Femur (tissue), 1 donor: Measurements from ENCODE around the gene OR52M1.
"Not testable (repeated sequence)": the region's sequence is repeated elsewhere in the genome, so short reads cannot be mapped to it uniquely, and the experiment has no call there.

Source experiments
- DNase-seq: peaks from one replicate; pipeline ENCODE4 v3.0.0-alpha.2; 2017

The OR52M1 gene, protein sequence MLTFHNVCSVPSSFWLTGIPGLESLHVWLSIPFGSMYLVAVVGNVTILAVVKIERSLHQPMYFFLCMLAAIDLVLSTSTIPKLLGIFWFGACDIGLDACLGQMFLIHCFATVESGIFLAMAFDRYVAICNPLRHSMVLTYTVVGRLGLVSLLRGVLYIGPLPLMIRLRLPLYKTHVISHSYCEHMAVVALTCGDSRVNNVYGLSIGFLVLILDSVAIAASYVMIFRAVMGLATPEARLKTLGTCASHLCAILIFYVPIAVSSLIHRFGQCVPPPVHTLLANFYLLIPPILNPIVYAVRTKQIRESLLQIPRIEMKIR

DNA sequence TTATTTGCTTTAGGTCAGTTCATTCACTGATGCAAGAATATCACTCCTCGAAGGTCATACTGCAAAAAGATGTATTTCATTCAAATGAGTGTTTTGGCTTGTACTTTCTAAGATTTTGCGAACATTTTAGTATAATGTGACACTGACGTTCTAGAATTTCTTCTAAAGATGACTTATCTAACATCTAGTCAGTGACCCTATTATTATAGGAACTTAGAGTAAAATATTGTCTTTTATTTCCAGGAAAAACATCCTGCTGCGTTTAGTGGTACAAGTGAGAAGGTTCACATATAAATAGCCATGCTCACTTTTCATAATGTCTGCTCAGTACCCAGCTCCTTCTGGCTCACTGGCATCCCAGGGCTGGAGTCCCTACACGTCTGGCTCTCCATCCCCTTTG, at the start of gene OR52M1:
TSS of gene OR52M1 (plus strand) at position 301 of the 400 bp plus-strand sequence. CDS start at position 301, 0 bp downstream.
- no peak for DNase-seq

DNA sequence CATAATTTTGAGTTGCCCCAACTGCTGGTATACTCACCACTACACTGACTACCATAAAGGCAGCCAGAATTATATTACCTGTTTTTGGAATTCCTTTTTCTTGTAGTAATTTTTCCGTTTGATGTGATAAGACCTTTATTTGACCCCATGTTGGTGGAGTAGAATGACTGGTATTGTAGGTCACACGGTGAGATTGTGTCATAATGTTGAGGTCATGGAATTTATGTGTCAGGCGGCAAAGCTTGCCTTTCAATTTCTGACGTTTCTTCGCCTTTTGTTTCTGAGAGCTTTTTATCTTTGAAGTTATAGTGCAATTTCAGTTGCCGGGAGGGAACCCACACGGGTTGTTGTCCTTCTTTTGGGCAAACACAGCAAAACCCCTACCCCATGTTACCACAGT, 49.5 kb upstream of the OR52M1 start:
- no peak for DNase-seq

DNA sequence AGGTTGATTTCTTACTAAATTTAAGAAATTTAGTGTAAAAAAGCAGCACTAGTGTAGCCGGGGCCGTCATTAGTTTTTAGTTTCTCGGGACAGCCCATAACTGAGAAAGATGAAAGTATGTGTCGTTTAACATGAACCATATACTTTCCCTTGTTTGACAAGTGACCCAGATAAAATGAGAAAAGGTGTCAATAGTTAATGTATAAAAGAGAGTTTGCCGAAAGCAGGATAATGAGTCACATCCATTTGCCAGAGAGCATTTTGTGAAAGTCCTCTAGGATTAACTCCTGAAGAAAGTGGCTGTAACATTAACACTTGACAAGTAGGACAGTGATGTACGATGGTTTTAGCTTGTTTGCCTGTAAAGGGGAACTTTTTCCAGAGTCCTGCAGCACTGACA, 49.0 kb upstream of the OR52M1 start:
- no peak for DNase-seq

DNA sequence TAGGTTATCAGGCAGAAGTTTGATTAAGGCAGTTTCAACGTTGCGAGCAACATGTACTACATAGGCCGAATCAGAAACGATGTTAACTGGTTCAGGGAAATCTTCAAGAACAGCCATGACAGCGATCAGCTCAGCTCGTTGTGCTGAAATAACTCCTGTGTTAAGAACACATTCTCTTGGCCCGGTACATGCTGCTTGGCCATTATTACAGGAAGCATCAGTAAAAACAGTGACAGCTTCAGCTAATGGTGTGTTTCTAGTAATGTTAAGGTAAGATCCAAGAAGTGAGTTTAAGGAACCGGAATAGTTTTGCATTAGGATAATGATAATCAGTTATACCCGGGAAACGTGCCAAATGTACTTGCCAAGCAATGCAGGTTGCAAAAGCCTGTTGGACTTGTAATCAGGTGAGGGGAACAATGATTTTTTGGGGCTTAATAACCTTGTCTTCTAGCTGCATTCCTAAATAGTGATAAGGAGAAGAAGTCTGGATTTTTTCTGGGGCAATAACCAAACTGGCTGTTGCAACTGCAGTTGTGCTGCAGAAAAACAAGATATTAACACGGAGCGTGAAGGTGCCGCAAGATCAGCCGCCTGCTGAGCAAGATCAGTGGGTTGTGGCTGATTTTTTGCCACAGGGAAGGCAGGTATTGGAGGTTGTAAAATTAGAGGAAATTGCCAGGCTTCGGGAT, 48.3 kb upstream of the OR52M1 start:
- DNase-seq, result no peak

DNA sequence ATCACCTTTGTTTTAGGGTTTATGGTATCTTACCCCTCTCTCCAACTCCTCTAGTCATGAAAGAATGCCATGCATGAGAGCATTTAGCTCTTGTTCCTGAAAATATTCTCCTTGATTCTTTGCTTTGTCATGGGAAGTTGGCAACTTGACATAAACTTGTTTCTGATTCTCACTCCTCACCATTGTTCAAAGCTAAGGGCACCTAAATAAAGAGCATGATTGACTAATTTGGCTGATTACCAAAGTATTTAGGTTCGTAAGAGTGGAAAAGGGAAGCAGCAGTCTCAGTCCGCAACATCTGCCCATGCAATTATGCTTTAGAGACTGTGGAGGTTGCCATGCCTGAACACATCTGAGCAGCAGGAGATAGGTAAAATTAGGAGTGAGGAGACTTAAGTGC, 36.1 kb upstream of the OR52M1 start:
- no peak for DNase-seq

DNA sequence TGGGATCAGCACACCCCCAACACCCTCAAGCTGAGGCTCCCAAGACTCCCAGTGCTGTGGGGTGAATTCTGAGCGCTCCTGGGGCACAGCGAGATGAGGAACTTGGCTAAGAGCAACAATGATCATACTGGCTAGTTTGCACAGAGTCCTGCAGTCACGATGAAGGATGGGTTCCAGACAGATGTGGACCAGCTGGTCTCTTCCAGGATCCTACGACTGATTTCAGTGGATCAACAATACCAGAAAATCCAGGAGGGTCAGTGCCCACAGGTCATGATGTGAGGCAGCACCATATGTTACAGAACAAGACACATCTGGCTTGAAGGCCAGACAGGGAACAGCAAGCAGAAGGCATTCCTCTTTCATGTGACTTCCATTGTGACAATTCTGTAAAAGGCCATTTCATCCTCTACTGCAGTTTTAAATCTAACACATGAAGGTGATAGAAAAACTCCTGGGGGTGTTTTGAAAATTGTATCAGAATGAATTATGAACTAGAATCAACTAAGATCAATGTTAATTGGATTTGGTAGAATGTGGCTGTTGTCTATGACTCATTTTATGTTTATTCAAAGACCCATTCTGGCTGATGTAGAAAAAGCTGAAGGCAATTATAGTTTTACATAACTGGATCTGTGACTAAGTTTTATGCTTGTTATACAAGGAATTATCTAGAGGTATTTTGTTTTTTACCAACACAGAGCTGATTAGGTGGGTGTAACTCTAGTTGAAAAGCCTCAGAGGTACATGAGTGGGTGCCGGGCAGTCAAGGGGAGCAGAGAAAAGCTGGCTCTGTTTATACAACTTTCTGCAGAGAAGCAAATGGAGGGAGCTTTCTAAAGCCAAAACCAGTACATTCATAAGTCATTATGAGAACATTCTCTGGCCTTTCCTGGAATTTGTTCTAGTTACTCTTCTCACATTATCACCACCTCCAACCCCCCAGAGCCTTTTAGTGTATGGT, 33.4 kb upstream of the OR52M1 start:
- no peak for DNase-seq

DNA sequence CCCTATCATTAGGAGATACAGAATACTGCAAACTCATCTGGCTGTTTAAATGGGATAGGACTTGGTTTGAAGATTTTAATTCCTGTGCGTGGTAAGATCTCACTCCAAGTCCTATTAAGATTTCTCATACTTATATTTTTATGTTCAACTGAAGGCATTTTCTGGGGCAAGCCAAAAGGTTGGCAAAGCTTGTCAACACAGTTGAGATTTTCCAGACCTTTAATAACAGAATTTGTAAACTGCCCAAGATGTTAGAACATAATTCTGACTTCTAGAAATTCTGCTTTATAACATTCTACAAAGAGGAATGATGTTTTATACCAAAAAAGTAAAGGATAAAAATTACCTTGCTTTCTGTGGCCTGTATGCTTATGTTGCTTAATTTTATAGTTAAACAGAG, 30.8 kb upstream of the OR52M1 start:
- no peak for DNase-seq

DNA sequence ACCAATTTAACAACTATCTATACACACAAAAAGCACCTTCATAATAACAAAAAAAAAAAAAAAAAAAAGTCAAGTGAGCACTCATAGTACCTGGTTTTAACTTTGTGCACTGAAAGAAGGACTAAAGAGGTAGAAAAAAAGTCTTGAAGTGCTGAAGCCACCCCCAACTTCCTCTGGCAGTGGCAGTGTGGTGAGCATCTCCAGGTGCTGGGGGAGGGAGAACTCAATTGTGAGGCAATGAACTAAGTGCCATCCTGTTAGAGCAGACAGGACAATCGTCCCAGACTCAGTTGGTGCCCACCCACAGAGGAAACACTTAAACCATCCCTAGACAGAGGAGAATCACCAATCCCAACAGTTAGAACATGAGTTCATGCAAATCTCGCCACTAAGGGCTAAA, 22.7 kb upstream of the OR52M1 start:
- DNase-seq, result no peak

DNA sequence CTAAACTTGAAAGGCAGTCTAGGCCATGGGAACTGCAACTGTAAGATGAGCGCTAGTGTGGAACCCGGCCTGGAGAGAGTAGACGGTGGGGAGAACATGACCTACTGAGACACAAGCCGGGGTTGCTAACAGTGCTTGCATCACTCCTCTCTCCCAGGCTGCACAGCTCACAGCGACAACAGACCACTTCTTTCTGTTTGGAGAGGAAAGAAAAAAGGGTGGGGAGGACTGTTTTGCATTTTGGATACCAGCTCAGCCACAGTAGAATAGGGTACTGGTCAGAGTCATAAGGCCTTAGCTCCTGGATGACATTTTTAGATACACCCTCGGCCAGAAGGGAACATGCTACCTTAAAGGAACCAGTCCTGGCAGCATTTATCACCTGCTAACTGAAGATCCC, 22.2 kb upstream of the OR52M1 start:
- no peak for DNase-seq

DNA sequence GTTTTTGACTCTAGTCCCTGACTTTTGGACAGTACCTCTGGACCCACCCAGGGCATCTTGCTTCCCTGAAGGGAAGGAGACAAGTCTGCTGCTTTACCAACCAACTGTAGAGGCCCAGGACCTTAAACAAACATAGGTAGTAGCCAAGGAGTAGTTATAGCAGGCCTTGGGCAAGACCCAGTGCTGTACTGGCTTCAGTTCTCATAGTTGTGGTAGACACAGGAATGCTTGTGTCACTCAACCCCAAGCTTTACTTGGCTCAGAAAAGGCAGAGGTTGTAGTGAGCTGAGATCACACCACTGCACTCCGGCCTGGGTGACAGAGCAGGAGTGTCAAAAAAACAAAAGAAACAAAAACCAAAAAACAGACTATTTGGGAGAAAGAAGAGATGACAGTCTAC, 21.3 kb upstream of the OR52M1 start:
- DNase-seq, result no peak

DNA sequence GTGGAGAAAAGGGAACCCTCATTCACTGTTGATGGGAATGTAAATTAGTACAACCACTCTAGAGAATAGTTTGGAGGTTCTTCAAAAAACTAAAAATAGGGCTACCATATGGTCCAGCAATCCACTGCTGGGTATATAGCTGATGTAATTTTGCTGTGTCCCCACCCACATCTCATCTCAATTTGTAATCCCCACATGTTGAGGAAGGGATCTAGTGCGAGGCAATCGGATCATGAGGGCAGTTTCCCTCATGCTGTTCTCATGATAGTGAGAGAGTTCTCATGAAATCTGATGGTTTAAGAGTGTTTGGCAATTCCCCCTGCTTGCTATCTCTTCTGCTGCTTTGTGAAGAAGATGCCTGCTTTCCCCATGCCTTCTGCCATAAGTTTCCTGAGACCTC, 17.1 kb upstream of the OR52M1 start:
- DNase-seq, result no peak

DNA sequence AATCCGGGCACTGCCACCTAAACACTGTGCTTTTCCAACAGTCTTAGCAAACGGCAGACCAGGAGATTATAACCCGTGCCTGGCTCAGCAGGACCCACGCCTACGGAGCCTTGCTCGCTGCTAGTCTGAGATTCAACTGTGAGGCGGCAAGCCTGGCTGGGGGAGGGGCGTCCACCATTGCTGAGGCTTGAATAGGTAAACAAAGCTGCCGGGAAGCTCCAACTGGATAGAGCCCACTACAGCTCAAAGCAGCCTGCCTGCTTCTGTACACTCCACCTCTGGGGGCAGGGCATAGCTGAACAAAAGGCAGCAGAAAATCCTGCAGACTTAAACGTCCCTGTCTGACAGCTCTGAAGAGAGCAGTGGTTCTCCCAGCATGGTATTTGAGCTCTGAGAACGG, 13.3 kb upstream of the OR52M1 start:
- not testable (repeated sequence) for DNase-seq

DNA sequence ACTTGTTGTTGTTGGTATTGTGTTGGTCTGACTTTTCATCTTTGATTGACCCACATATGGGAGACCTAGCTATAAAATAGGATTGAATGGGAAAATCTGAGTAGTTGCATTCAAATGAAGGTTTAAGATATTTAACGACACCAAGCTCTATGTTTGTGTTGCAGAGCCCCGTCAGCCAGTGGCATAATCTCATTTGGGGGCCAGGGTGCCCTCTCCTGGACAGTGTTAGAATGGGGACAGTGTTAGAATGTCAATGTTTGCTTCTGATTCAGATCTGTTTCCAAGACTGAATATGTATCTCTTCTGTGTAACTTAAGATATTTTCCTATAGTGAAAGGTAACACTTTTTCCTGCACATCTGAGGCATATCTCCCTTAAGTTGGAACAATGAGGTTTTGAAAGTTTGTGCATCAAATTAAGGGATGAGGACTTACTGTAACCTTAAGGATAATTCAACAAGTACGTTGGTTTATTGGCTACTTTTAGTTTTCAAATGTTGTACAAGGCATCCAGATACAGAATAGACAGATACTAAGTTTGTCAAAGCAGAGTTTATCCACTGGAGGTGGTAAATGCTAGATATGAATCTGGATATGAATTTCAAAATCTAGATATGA, 5.3 kb upstream of the OR52M1 start:
- DNase-seq, result no peak

DNA sequence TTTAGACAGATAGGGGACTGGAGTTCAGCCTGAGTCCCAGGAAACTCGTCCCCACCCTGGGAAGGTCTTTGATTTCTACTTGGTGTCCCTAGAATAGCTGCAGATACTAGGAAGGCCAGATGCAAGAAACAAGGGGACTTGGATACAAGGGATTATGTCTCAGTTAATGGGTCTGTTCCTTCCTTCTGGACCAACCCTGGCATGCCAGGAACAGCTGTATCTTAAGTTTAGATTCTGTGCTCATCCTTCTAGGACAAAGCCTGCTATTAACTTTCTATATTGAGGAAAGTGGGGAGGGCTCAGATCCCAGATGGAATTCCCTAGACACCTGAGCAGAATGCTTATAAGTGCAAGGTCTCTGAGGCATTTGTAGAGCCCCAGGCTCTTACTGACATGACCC, 3.9 kb upstream of the OR52M1 start:
- DNase-seq, result no peak

DNA sequence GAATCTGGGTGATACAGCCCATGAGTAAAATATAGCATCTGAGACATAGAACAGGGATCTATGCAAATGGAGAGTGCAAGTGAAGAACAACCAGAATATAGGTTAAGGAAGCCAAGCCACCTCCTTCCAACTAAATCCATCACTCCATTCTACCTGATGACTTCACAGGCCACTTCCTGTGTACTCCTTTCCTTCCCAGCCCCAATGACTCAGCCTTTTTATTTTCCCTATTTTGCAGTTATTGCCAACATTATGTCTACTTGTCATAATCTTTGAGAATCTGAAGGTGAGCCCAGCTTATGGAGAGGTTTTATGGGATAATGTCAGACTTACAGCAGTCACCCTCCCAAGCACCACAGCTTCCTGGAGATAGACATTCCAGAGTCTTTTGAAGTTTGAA, 1.4 kb upstream of the OR52M1 start:
- no peak for DNase-seq

DNA sequence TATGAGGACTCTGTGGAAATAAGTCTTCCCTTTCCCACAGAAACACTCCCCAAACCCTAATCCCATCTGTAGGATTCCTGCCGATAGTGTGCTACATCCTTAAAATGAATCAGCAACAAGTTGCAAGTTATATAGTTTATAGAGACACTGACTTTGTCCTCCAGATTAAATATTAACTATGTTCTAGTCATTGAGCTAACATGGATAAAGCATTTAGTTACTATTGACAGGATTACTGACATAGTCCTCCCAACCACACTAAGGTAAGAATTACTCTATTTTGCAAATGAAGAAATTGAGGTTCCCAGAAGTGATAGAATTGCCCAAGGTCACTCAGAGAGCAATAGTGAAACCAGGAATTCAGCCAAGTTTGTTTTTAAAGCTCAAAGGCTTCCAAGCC, 1.9 kb downstream of the OR52M1 start:
- DNase-seq, result no peak

DNA sequence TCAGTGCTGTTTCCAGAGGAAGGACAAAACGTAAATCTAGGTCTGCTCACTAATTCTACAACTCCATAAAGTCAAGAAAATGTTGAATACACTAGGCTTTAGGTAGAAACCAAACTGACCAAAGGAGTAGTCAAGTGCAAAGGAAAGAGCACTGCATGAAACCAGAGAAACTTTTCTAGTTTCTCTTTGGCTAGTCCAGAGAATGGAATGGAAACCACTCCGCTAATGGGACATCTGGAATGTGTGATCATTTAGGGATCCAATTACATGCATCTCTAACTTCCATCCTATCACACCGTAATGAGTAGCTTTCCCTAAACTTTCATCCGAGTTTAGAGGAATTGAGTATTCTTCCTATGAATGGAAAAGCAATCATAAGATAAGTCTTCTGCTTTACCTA, 2.4 kb downstream of the OR52M1 start:
- DNase-seq, result no peak

DNA sequence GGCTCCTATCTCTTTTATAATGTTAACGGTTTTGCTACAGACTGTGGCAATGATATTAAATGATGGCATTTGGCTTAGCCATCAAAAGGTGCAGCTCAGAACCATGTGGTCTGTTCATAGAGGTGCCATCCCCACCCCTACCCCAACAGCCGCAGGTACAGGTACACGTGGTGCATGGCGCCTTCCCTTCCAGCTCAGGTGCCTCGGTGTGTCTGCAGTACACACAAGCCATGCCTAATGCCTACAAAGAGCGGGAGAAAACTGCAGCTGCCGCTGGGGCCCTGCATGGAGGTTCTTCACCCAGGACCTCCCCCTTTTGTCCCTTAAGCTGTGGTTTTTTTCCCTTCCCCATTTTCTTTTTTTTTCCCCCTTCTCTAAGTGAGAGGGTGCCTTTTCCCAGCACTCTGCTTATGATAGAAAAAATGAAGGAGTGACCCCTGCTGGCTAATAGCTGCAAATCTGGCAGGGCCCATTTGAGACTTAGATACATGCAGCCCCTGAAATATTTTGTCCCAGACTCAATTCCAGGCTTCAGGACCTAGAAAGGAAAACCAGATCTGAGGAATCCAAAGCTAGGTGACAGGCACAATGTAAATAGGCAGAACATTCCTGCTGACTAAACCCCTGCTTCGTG, 6.5 kb downstream of the OR52M1 start:
- DNase-seq, result no peak

DNA sequence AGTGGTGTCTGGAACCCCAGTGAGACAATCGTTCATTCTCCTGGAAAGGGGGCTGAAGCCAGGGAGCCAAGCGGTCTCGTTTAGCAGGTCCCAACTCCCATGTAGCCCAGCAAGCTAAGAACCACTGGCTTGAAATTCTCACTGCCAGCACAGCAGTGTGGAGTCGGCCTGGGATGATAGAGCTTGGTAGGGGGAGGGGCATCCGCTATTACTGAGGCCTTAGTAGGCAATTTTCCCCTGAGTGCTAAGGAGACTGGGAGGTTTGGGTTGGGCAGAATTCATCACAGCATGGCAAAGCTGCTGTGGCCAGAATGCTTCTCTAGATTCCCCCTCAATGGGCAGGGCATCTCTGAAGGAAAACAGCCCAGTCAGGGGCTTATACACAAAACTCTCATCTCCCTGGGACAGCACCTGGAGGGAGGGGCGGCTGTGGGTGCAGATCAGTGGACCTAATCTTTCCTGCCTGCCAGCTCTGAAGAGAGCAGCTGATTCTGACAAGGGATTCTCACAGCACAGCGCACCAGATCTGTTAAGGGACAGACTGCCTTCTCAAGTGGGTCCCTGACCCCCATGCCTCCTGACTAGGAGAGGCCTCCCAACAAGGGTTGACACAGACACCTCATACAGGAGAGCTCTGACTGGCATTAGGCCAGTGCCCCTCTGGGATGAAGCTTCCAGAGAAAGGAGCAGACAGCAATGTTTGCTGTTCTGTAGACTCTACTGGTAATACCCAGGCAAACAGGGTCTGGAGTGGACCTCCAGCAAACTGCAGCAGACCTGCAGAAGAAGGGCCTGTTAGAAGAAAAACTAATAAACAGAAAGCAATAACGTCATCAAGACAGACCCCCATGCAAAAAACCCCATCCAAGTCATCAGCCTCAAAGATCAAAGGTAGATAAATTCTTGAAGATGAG, 14.8 kb downstream of the OR52M1 start:
- no peak for DNase-seq

DNA sequence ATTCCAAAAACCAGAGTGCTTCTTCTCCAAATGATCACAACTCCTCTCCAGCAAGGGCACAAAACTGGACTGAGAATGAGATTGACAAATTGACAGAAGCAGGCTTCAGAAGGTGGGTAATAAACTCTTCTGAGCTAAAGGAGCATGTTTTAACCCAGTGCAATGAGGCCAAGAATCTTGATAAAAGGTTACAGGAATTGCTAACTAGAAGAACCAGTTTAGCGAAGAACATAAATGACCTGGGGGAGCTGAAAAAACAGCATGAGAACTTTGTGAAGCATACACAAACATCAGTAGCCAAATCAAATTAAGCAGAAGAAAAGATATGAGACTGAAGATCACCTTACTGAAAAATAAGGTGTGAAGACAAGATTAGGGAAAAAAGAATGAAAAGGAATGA, 15.5 kb downstream of the OR52M1 start:
- no peak for DNase-seq

DNA sequence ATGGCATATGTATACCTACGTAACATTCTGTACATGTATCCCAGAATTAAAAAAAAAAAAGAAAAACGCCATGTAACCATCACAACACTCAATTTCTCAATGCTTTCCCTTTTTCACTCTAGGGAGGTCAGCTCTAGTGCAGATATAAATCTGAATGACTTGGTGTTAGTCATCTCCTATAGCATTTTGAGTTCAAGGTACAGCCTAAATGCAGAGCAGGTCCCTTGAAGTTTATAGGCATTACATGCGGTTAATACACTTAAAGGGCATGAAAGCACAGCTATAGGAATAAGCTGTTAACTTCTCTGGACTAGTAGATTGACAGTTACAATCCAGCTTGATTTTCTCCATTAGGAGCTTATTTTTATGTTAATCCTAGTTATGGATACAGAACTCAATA, 20.4 kb downstream of the OR52M1 start:
- no peak for DNase-seq

DNA sequence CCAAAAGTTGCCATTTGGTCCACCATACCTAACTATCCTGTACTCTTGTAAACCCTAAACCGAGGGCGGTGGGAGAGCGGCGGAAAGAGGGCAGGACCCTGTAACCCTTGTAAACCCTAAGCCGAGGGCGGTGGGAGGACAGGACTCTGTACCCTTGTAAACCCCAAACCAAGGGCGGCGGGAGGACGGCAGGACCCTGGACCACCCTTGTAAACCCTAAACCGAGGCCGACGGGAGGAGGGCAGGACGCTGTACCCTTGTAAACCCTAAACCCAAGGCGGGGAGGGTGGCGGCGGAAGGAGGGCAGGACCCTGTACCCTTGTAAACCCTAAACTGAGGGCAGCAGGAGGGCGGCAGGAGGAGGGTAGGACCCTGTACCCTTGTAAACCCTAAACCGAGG, 24.1 kb downstream of the OR52M1 start:
- no peak for DNase-seq
